PFSK-1 (cell line): ENCODE results near the gene NRP2.

Source experiments
- REST ChIP-seq, 2 experiments: IDR thresholded peaks; 2 replicates each; pipeline versions ENCODE4 v1.6.1 to v1.8.0; 2011 to 2012; ENCODE audit warnings: low read depth in 2 of 2, low read length in 2 of 2, control low read depth in 1 of 2, inconsistent platforms in 1 of 2, mild to moderate bottlenecking in 1 of 2, moderate library complexity in 1 of 2; ENCODE audit not compliant: insufficient read depth in 1 of 2
- SIN3A ChIP-seq: IDR thresholded peaks from 2 replicates; pipeline ENCODE4 v1.6.1; 2012; ENCODE audit warnings: mild to moderate bottlenecking, low read length, moderate library complexity, borderline replicate concordance; ENCODE audit not compliant: insufficient read depth

- no peak for TF ChIP-seq REST (IDR thresholded peaks at IDR 0.05; ENCODE audit: insufficient read depth in 1 of 2, low read depth in 2 of 2, low read length in 2 of 2)
- TF ChIP-seq SIN3A = no peak
These were observed 121.2 kb downstream of the NRP2 start for GRCh38 chr2:205803500-205803899.
